OCI-LY3 (cell line): ENCODE results near the gene FNIP2.

Experiments used
- EZH2phosphoT487 ChIP-seq: fragments of 200-600 bp; shearing (Covaris generic); IDR thresholded peaks from 2 replicates; pipeline ENCODE4 v1.6.1; 2018; ENCODE audit warnings: antibody characterized with exemption, mixed run types, low read depth
- TF ChIP-seq, protein P1 (sequence below): fragments of 200-600, 300-600 bp; sonication (generic); IDR thresholded peaks from 2 replicates; pipeline ENCODE4 v1.5.1; 2014; ENCODE audit warnings: antibody characterized with exemption, low read length, low read depth

DNA sequence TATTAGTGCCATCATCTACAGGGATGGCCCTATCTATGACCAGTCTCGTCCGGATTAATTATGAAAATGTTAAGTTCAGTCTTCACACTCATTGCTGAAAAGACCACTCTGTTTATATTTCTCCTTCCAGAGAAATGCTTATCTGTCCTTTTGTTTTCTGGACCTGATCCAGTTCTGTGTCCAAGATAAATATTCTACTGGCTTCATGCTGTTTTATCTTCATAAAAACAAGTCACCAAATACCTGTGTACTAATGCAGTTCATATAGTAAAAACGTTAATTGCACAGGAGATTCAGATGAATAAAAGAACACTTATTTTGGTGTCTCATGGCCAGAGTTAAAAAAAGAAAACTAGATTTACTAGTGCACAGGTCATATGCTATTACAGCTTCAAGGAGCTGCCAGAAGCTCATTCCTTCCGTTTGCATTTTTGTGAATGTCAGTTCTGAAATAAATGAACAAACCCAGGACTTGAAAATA is 17.3 kb downstream of the FNIP2 start:
- TF ChIP-seq, protein P1, sequence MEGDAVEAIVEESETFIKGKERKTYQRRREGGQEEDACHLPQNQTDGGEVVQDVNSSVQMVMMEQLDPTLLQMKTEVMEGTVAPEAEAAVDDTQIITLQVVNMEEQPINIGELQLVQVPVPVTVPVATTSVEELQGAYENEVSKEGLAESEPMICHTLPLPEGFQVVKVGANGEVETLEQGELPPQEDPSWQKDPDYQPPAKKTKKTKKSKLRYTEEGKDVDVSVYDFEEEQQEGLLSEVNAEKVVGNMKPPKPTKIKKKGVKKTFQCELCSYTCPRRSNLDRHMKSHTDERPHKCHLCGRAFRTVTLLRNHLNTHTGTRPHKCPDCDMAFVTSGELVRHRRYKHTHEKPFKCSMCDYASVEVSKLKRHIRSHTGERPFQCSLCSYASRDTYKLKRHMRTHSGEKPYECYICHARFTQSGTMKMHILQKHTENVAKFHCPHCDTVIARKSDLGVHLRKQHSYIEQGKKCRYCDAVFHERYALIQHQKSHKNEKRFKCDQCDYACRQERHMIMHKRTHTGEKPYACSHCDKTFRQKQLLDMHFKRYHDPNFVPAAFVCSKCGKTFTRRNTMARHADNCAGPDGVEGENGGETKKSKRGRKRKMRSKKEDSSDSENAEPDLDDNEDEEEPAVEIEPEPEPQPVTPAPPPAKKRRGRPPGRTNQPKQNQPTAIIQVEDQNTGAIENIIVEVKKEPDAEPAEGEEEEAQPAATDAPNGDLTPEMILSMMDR: no peak
- TF ChIP-seq EZH2phosphoT487: no peak
